ENCODE measurements around the gene SEMA4B. TPM values are rescaled to one million over a fixed set of nuclear protein-coding genes. Genes with fewer than 3 reads are reported as not detected.

SEMA4B gene
- total RNA-seq, 4 donors from 2014 or later = 43.1 to 104 (median 59.0) TPM

- Histone ChIP-seq H3K27me3 (no peaks in the 10 kb centered on the region), H3K36me3 (peaks cover 0 to 29% (median 9%) of the 10 kb centered on the region in 3 donors), H3K4me1 (peaks cover 0 to 41% (median 27%) of the 10 kb centered on the region in 4 donors), H3K4me3 (no peak overlapping the region), H3K9me3 (no peaks in the 10 kb centered on the region), H3K27ac (peak overlapping the region in 2 of 4 donors; percentile 30 to 72)
- TF ChIP-seq CTCF (IDR thresholded peaks at IDR 0.05) (no peak), EP300 (IDR thresholded peaks at IDR 0.05) (no peak), POLR2A (IDR thresholded peaks at IDR 0.05) (no peak)
- WGBS, 2 donors = 72 to 77% methylated on average over 12 of the region's 12 CpGs
- DNase-seq (ENCODE audit: low spot score in 2 of 2) = no peak
Observed at GRCh38 chr15:90213122-90213817, 12.1 kb downstream of the SEMA4B start.

GRCh38 chr15:90213818-90214204, 12.7 kb downstream of the SEMA4B start:
- Histone ChIP-seq H3K4me3 (no peak overlapping the region), H3K4me1 (peaks cover 0 to 41% (median 28%) of the 10 kb centered on the region in 4 donors), H3K36me3 (peaks cover 0 to 33% (median 9%) of the 10 kb centered on the region in 3 donors), H3K27me3 (no peaks in the 10 kb centered on the region), H3K27ac (peak overlapping the region in 2 of 4 donors; percentile 30 to 72), H3K9me3 (no peaks in the 10 kb centered on the region)
- no peak for TF ChIP-seq CTCF (IDR thresholded peaks at IDR 0.05)
- TF ChIP-seq EP300 (IDR thresholded peaks at IDR 0.05) = no peak
- no peak for TF ChIP-seq POLR2A (IDR thresholded peaks at IDR 0.05)
- WGBS, 2 donors = 81 to 92% methylated on average over 6 to 11 of the region's 11 CpGs
- DNase-seq (ENCODE audit: low spot score in 2 of 2) = no peak

GRCh38 chr15:90214553-90215196, 13.5 kb downstream of the SEMA4B start:
- Histone ChIP-seq H3K9me3 (no peaks in the 10 kb centered on the region), H3K4me3 (no peak overlapping the region), H3K4me1 (peaks cover 0 to 49% (median 34%) of the 10 kb centered on the region in 4 donors), H3K27ac (peak overlapping the region in 1 of 4 donors; percentile 9), H3K27me3 (no peaks in the 10 kb centered on the region), H3K36me3 (peaks cover 0 to 26% (median 9%) of the 10 kb centered on the region in 3 donors)
- 56 to 58% methylated on average over 8 of the region's 8 CpGs for WGBS, 2 donors
- no peak for DNase-seq (ENCODE audit: low spot score in 2 of 2)
- no peak for TF ChIP-seq POLR2A (IDR thresholded peaks at IDR 0.05)
- peak in 2 of 5 experiments; percentile 12 to 24 for TF ChIP-seq CTCF (IDR thresholded peaks at IDR 0.05)
- no peak for TF ChIP-seq EP300 (IDR thresholded peaks at IDR 0.05)

DNA sequence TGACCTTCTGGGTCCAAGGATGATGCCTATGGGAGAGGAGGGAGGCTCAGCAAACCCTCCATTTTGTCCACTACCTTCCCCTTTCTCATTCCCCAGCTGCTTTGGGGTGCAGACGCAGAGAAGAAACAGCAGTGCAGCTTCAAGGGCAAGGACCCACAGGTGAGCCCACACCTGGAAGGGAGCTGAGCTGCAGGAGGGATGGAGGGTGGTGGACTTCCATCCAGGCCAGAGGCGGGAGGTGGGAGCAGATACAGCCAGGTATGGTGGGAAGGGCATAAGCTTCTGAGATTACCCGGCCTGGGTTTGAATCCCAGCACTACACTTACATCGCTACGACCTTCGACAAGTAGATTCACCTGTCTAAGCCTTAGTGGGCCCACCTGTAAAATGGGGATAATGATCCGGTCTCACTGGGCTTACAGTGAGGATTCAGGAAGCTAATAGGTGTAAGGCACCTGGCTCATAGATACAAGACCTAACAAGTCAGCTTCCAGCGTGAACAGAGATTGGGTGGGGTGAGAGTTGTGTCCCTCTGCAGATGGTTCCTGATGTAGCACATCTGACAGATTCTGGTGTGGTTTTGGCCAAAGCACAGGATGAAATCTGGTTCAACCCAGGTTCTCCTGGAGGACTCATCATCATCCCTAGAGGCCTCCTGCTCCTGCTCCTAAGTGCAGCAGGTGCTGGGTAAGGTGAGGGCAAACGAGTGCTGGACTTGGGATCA, 16.7 kb downstream of the SEMA4B start:
- H3K27ac ChIP-seq = no peak overlapping the region
- TF ChIP-seq EP300 (IDR thresholded peaks at IDR 0.05) (no peak), POLR2A (IDR thresholded peaks at IDR 0.05) (no peak), CTCF (IDR thresholded peaks at IDR 0.05) (no peak)
- DNase-seq (ENCODE audit: low spot score in 2 of 2) = no peak
- no peaks in the 10 kb centered on the region for H3K27me3 ChIP-seq
- peaks cover 0 to 42% (median 9%) of the 10 kb centered on the region in 3 donors for H3K36me3 ChIP-seq
- no peaks in the 10 kb centered on the region for H3K9me3 ChIP-seq
- peaks cover 0 to 36% (median 27%) of the 10 kb centered on the region in 4 donors for H3K4me1 ChIP-seq
- WGBS, 2 donors = 90 to 92% methylated on average over 9 of the region's 9 CpGs
- no peak overlapping the region for H3K4me3 ChIP-seq
